ENCODE results near the gene PRKCE. TPM values are rescaled to one million over a fixed set of nuclear protein-coding genes. Genes with fewer than 3 reads are reported as not detected.

PRKCE gene
- total and polyA plus RNA-seq, 2 of the 8 experiments (the other 6 are each of a cell fraction or from before 2014, with no cell fraction given), result 0.54 to 2.1 TPM

GRCh38 chr2:45808294-45808800 is 156.9 kb downstream of the PRKCE start (continued):
- no peak for TF ChIP-seq POLR2AphosphoS5 (IDR thresholded peaks at IDR 0.05; ENCODE audit: low read depth, low read length)
- no peak for TF ChIP-seq BRCA1 (IDR thresholded peaks at IDR 0.05; ENCODE audit: low read depth, low read length)
- no peak for TF ChIP-seq SAP30 (IDR thresholded peaks at IDR 0.05; ENCODE audit: insufficient read depth, insufficient replicate concordance, low read length)
